Measurements from ENCODE around the gene DCDC1.
"Not testable (repeated sequence)": the region's sequence is repeated elsewhere in the genome, so short reads cannot be mapped to it uniquely, and the experiment has no call there.

Gene DCDC1

GRCh38 chr11:30956751-30957150 lies 412.8 kb downstream of the DCDC1 start:
- TF ChIP-seq CTCF (conservative IDR thresholded peaks at IDR 0.05; ENCODE audit: low read depth, low read length) = no peak
- no peak for DNase-seq (ENCODE audit: low read depth)
- H3K4me3 ChIP-seq (ENCODE audit: low read depth, low read length) = no peak overlapping the region

GRCh38 chr11:30949838-30950237 lies 419.7 kb downstream of the DCDC1 start:
- no peak for TF ChIP-seq CTCF (conservative IDR thresholded peaks at IDR 0.05; ENCODE audit: low read depth, low read length)
- DNase-seq (ENCODE audit: low read depth) = no peak
- H3K4me3 ChIP-seq (ENCODE audit: low read depth, low read length) = no peak overlapping the region

GRCh38 chr11:30947715-30948114 lies 421.8 kb downstream of the DCDC1 start:
- not testable (repeated sequence) for H3K4me3 ChIP-seq (ENCODE audit: low read depth, low read length); DNase-seq (ENCODE audit: low read depth)

- TF ChIP-seq CTCF (conservative IDR thresholded peaks at IDR 0.05; ENCODE audit: low read depth, low read length) = no peak
- DNase-seq (ENCODE audit: low read depth) = no peak
- H3K4me3 ChIP-seq (ENCODE audit: low read depth, low read length) = no peak overlapping the region
Measured at GRCh38 chr11:30938810-30939209, 430.7 kb downstream of the DCDC1 start.

GRCh38 chr11:30938171-30938570 lies 431.4 kb downstream of the DCDC1 start:
- TF ChIP-seq CTCF (conservative IDR thresholded peaks at IDR 0.05; ENCODE audit: low read depth, low read length) = no peak
- DNase-seq (ENCODE audit: low read depth) = no peak
- no peak overlapping the region for H3K4me3 ChIP-seq (ENCODE audit: low read depth, low read length)

- H3K4me3 ChIP-seq (ENCODE audit: low read depth, low read length) = no peak overlapping the region
- no peak for DNase-seq (ENCODE audit: low read depth)
- no peak for TF ChIP-seq CTCF (conservative IDR thresholded peaks at IDR 0.05; ENCODE audit: low read depth, low read length)
Measured at GRCh38 chr11:30936491-30936890, 433.0 kb downstream of the DCDC1 start.

- TF ChIP-seq CTCF (conservative IDR thresholded peaks at IDR 0.05; ENCODE audit: low read depth, low read length) = no peak
Measured at GRCh38 chr11:30935861-30936260, 433.7 kb downstream of the DCDC1 start.

GRCh38 chr11:30926130-30926529 lies 443.4 kb downstream of the DCDC1 start:
- no peak for TF ChIP-seq CTCF (conservative IDR thresholded peaks at IDR 0.05; ENCODE audit: low read depth, low read length)
- DNase-seq (ENCODE audit: low read depth) = no peak
- no peak overlapping the region for H3K4me3 ChIP-seq (ENCODE audit: low read depth, low read length)

More at GRCh38 chr11:30935861-30936260, 433.7 kb downstream of the DCDC1 start:
- no peak for DNase-seq (ENCODE audit: low read depth)
- H3K4me3 ChIP-seq (ENCODE audit: low read depth, low read length) = no peak overlapping the region

Data from choroid plexus epithelial cell (primary cell).